Suppressor macrophage treated with lipopolysaccharide for 4 hours (primary cell): ENCODE data around the gene AGBL1.

ENCODE experiments used
- DNase-seq: peaks from one replicate; pipeline ENCODE4 v3.0.0-alpha.2; 2020

The AGBL1 gene

DNA sequence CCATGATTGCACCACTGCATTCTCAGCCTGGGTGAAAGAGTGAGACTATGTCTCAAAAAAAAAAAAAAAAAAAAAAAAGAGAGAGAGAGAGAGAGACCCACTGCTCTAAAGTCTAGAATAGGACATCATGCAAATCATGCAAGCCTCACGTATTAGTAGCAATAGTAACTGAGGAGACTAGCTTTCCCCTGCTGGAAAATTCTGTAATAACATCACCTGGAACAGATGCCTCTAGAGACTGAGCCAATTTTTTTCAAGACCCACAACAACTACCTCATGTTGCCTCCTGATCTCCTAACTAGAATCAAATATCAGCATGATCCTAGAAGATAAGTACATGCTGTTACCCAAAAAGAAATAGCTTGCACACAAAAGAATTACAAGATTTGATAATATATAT, 461.9 kb downstream of the AGBL1 start:
- DNase-seq: no peak

DNA sequence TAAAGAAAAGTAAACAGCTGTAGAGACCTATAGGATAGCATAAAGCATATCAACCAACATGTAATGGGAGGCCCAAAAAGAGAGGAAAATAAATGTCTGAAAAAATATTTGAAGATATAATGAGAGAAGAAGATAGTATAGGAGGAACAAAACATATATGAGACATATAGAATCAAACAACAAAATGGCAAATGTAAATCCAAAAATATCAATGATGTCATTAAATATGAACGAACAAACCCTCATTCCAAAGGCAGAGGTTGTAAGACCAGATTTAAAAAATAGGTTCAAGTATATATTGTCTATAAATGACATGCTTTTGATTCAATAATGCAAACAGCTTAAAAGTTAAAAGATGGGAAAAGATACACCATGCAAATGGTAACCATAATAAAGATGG, 470.4 kb downstream of the AGBL1 start:
- DNase-seq: no peak

DNA sequence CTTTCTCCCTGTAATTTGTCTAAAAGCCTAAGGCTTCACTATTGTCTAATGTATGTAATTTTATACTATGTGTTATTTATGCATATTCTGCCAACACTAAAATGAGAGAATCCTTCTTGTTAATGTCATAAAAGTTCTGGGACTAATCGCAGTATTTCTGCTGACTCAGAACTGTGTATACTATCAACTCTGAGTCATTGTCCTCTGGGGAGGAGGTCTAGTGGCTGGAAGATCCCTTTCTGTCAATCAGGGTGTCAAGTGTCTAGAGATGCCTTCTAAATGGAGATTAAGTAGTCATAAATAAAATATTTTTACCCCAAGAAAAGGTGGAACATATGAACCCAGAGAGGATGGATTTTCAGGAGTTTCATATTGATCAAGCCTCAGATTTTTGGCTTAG, 473.4 kb downstream of the AGBL1 start:
- no peak for DNase-seq

DNA sequence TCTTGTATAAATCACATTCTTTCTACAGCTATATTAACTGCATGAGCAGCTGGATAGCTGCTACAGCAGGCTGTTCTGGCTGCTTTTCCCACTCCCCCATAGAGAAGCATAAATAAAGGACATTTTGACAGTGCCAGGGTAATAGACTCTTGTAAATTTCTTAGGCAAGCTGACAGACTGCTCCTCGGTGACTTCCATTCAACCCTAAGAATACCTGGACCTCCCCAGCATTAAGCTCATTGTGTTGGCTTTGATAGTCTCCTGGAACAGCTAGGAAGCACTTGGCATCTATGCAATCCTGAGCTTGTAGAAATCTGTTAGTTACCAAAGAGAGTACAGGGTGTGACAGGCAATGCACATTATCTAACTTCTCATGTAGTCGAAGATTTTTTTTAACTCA, 475.4 kb downstream of the AGBL1 start:
- DNase-seq: no peak

DNA sequence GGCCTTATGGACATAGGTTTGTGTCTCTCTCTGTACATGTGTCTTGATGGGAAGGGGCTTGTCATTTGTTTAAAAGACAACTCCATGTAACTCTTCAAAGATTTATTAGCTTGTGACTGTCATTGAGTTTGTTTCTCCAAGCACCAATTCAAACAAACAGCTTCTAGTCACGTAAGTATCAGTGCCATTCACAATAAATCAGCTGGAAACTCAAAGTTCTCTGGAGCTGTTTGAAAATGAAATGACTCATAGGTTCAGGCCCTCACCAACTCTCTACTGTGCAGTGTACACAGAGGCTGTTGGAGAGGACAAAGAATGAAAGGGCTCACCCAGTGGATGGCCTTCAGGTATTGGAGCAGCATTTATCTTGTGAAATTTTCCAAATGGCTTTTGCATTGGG, 476.3 kb downstream of the AGBL1 start:
- no peak for DNase-seq

DNA sequence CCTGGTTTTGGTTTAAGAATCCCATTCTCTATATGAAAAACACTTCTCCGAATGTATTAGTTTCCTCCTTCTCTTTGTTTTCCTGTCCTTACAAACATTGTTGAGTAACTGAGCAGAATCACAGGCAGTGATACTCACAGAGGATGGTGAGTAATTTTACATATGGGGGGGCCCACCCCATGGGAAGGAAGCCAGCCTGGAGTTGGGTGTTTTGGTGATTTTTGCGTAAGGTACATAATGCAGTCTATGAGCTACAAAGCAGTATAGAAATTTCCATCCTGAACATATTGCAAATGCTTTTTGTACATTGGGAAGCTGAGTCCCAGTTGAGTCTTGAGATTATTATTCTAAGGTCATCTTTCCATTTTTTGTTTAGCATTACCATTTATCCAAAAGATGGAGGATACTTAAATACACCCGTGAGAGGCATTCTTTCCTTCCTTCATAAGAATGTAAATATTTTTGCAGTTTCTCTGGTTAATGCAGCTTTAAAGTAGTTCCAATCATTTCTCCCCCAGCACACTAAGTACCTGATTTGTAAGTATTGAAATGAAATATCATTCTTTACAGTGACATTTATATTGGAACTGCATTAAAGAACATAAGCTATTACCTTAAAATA, 476.8 kb downstream of the AGBL1 start:
- DNase-seq: no peak

- no peak for DNase-seq
These were observed 477.4 kb downstream of the AGBL1 start for GRCh38 chr15:86557018-86557550.

GRCh38 chr15:86558252-86558651, 478.6 kb downstream of the AGBL1 start:
- no peak for DNase-seq

DNA sequence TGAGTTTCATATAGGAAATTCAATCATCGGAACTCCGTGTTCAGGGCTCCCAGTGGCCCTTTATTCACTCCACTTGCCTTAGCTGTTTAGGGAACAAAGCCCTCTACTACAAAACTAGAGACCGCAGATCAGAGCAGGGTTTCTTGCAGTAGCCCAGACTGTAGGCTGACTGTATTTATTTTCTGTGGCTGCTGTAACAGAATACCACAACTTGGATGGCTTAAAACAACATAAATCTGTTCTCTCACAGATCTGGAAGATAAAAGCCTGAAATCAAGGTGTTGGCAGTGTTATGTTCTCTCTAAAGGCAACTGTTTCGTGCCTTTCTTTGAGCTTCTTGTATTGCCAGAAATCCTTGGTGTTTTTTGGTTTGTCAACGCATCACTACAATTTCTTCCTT, 479.0 kb downstream of the AGBL1 start:
- no peak for DNase-seq

DNA sequence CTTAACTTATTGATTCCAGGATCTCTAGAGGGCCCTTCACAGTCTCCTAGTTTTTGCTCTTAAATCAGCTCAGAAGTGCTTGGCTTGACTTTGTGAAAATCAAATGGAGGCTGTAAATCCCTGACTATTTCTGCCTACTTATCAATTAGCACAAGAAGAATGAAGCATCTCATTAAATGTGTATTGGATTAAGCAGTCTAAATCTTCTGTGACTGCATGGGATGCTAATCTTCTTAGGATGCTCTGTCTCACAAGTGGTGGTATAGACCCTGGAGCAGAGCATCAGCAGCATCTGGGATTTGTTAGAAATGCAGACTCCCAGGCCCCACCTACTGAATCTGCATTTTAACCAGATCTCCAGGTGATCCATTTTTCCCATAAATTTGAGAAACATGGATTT, 488.7 kb downstream of the AGBL1 start:
- no peak for DNase-seq

- no peak for DNase-seq
These were observed 491.1 kb downstream of the AGBL1 start for GRCh38 chr15:86570738-86571137.

- DNase-seq: no peak
These were observed 492.2 kb downstream of the AGBL1 start for GRCh38 chr15:86571873-86572272.

GRCh38 chr15:86572368-86572841, 492.7 kb downstream of the AGBL1 start:
- no peak for DNase-seq

DNA sequence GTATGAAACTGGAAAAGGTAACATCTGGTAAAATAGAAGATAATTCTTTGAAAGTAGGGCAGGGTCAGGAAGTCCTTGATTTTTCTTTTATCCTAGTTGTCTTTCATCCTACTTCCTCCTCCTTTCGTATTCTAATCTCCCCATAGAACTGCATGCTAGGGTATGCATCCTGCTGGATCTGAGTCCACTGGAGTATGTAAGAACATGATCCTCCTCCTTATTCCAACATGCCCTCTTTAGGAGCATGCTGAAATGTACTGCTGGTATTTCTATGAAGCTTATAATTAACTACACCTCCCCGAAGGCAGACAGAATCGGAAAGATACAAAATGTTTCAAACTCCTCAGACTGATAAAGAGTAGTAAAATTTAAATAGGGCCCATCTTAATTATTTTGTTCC, 493.8 kb downstream of the AGBL1 start:
- DNase-seq: no peak

GRCh38 chr15:86588413-86588812, 508.7 kb downstream of the AGBL1 start:
- DNase-seq: no peak

DNA sequence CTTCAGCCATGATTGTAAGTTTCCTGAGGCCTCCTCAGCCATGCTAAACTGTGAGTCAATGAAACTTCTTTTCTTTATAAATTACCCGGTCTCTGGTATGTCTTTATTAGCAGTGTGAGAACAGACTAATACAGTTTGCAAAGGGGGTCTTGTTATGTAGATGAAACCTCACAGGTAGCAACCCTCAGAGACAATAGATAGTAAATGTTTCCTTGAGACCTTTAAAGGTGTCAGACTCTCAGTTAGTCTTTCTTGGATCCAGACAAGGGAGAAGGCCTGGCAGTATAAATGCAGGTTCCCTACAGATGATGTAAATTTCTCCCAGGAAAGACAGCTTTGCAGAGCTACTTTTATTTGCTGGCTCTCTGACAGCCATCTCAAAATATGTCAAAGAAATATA, 510.8 kb downstream of the AGBL1 start:
- no peak for DNase-seq

DNA sequence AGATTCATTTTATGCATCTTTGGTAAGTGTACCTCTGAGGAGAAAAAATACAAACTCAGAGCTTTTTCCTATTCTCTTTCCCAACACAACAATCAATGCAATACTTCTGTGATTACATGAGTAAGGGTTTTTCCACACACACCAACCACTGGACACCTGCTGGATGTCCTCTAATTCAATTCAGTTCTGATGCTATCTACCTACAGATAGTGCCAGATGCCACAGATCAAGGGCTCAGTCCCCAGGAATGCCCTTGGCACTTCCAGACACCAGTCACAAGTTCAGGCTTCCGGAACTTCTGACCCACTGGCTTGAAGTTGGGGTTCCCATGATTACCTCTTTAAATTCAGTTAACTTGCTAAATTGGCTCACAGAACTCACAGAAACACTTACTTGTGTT, 511.5 kb downstream of the AGBL1 start:
- DNase-seq: no peak

DNA sequence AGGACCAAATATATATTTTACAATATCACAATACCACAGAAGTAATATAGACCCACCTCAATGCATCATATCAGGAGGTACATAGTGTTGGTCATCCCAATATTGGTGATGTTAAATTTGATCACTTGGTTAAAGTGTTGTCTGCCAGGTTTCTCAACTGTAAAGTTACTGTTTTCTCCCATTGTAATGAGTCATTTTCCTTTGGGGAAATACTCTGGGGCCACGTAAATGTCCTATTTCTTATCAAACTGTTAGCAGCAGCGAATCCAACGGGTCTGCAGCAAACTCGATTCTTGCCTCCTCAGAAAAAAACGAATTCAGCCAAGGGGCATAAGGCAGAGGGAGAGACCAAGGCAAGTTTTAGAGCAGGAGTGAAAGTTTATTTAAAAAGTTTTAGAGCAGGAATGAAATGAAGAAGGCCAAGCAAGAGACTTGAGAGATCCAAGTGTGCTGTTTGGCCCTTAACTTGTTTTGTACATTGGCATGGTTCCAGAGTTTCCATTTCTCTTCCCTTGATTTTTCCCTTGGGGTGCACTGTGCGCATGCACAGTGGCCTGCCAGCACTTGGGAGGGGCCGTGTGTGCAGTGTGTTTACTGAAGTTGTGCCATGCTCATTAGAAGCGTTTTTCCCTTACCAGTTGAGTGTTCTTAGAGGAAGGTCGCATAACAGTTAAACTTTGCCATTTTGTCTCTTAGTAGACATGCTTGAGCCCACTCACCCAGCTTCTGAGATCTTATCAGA, 512.5 kb downstream of the AGBL1 start:
- no peak for DNase-seq

- DNase-seq: no peak
These were observed 516.1 kb downstream of the AGBL1 start for GRCh38 chr15:86595741-86596140.

DNA sequence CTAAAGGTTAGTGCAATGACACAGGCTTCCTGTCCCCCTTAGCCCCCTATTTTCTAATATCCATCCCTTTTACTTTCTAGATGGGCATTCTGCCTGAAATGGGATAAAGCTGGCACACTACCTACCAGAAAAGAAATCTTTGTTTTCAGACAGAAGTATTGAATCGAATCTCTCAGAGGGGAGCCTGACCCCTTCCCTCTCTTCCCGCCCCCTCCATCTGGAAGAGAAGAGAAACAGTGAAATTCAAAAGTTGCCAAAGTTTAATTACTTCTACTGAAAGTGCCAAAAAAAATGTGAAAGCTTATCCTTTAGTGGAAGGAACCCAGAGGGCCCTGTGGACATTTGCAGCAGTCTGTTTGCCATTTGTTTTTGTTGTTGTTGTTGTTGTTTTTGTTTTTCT, 523.8 kb downstream of the AGBL1 start:
- no peak for DNase-seq

- no peak for DNase-seq
These were observed 529.0 kb downstream of the AGBL1 start for GRCh38 chr15:86608461-86609205.

DNA sequence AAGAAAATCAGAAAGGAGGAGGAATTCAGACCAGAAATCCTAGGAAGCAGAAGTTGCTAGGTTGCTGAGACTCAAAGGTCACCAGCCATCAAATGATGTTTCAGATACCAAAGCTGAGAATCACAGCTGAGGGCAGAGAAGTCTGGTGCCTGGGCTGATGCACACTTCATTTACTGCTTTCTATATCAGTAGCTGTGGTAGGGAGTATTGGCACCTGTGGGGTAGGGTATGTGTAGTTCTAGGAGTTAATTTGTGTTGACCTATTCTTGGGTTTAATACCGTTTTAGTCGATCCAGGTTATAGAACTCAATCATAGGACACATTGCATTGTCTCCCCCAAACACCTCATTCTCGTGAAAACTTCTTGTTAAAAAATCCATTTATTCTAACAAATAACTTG, 529.6 kb downstream of the AGBL1 start:
- DNase-seq: no peak

DNA sequence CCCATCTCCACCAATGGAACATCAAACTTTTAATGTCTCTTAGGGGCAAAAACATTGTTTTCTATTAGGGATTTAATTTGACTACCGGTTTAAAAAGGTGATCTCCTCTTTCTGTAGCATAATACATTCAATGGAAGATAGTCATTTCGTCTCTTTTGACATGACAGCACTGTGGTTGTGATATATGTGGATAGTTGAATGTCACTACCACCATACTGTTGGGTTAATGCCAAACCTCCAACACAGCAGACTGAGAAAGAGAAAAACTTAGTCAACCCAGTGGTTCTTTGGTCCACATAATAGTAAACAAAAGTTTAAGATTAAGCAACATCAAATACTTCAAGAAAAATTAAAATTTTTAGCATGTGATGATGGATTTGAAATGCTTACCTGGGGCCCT, 530.4 kb downstream of the AGBL1 start:
- DNase-seq: no peak
